ENCODE data around the gene SYT11. TPM values are rescaled to one million over a fixed set of nuclear protein-coding genes. Genes with fewer than 3 reads are reported as not detected.

The SYT11 gene
- total and polyA plus RNA-seq, 2 of the 8 experiments (the other 6 are each of a cell fraction or from before 2014, with no cell fraction given), result 7.2 to 9.6 TPM

GRCh38 chr1:155834296-155834926 is 25.0 kb upstream of the SYT11 start:
- DNase-seq (ENCODE audit: low read depth in 1 of 2, low spot score in 2 of 2) (no peak), FAIRE-seq (no peak)
- 93% methylated on average over 6 of the region's 11 CpGs; no CpG with 5 or more reads in 1 of the 2 experiments for WGBS, 2 experiments (ENCODE audit: extremely low coverage in 1 of 2, insufficient coverage in 1 of 2, insufficient read length in 1 of 2, insufficient replicate concordance in 2 of 2, low coverage in 1 of 2, low lambda C conversion rate in 2 of 2, missing lambda C conversion rate in 1 of 2)
- Histone ChIP-seq H3K4ac (replicated peaks; ENCODE audit: insufficient read length, low read depth, low read length) (no peak overlapping the region), H4K20me1 (replicated peaks in 1 of 2; ENCODE audit: control insufficient read depth in 1 of 2, insufficient read depth in 2 of 2, low read length in 2 of 2) (no peaks in the 10 kb centered on the region), H4K91ac (replicated peaks; ENCODE audit: insufficient read length, low read length) (no peak overlapping the region), H3K4me3 (ENCODE audit: extremely low read depth in 1 of 4, insufficient read depth in 2 of 4, low read depth in 3 of 4, low read length in 4 of 4) (no peak overlapping the region), H2BK120ac (replicated peaks; ENCODE audit: low read depth, low read length) (no peak overlapping the region), H4K8ac (ENCODE audit: extremely low read depth, insufficient read depth, low read length) (no peak overlapping the region), H4K5ac (ENCODE audit: insufficient read length, low read depth, low read length) (no peak overlapping the region), H3K4me2 (ENCODE audit: insufficient read depth in 1 of 2, low read depth in 2 of 2, low read length in 2 of 2) (no peak overlapping the region), H2AK5ac (ENCODE audit: low read depth, low read length) (no peak overlapping the region), H3K23ac (ENCODE audit: insufficient read length) (no peak overlapping the region), H3K18ac (ENCODE audit: extremely low read depth, low read length) (no peak overlapping the region), H3K14ac (ENCODE audit: insufficient read length) (no peak overlapping the region), H2BK20ac (ENCODE audit: low read length) (no peak overlapping the region), H2AFZ (ENCODE audit: low read length) (no peak overlapping the region), H3K27ac (ENCODE audit: low read depth, low read length) (peak overlapping the region; percentile 45; the same call in 1 of the 2 replicates), H3K23me2 (ENCODE audit: low read depth, low read length) (no peaks in the 10 kb centered on the region; the same call in 1 of the 2 replicates), H3K4me1 (replicated peaks in 1 of 4; ENCODE audit: control insufficient read depth in 3 of 4, insufficient read depth in 4 of 4, low read length in 3 of 4) (no peaks in the 10 kb centered on the region), H3K9ac (replicated peaks in 1 of 4; ENCODE audit: extremely low read depth in 1 of 4, low read depth in 3 of 4, low read length in 3 of 4) (no peak overlapping the region; a peak in 2 of 7 replicates), H3K79me2 (ENCODE audit: control insufficient read depth in 1 of 2, insufficient read depth in 2 of 2, low read length in 2 of 2) (peaks cover 0 to 18% of the 10 kb centered on the region in 2 experiments; a peak in 2 of 4 replicates), H3K9me3 (ENCODE audit: insufficient read depth in 2 of 2, low read depth in 1 of 2, low read length in 1 of 2) (no peaks in the 10 kb centered on the region; a peak in 1 of 4 replicates), H2BK12ac (ENCODE audit: low read depth, low read length) (no peak overlapping the region), H3K79me1 (ENCODE audit: low read depth, low read length) (peaks cover 7% of the 10 kb centered on the region), H2BK5ac (ENCODE audit: low read depth, low read length) (no peak overlapping the region), H3K36me3 (ENCODE audit: control insufficient read depth in 2 of 4, insufficient read depth in 4 of 4, low read length in 3 of 4) (peaks cover 0 to 2% (median 0%) of the 10 kb centered on the region in 4 experiments; a peak in 2 of 8 replicates), H3K56ac (replicated peaks; ENCODE audit: insufficient read length, low read depth, low read length) (no peak overlapping the region), H3K27me3 (replicated peaks in 1 of 4; ENCODE audit: control insufficient read depth in 3 of 4, extremely low read depth in 1 of 4, insufficient read depth in 3 of 4, low read length in 3 of 4) (no peaks in the 10 kb centered on the region), H2BK15ac (ENCODE audit: low read length) (no peak overlapping the region)
- ChIA-PET POLR2A (ENCODE audit: partially characterized antibody) (interaction anchor here (1.0 to 1.5 kb wide), 2 partner anchors 14 to 29 kb away, joined by 3 read pairs; no protein-coding TSS in a partner anchor), CTCF (ENCODE audit: partially characterized antibody) (interaction anchor here (0.7 kb wide), 1 partner anchor 313 kb away, joined by 3 read pairs; no protein-coding TSS in a partner anchor)
- TF ChIP-seq TCF12 (IDR thresholded peaks at IDR 0.05; ENCODE audit: low read depth, low read length) (no peak), SIN3A (conservative IDR thresholded peaks at IDR 0.05 in 1 of 2, IDR thresholded peaks at IDR 0.05 in 1 of 2; ENCODE audit: low read depth in 1 of 2, low read length in 2 of 2) (no peak), SP2 (IDR thresholded peaks at IDR 0.05; ENCODE audit: low read length) (no peak), SRF (IDR thresholded peaks at IDR 0.05; ENCODE audit: low read depth, low read length) (peak; percentile 92), YY1 (IDR thresholded peaks at IDR 0.05; ENCODE audit: low read depth, low read length) (peak; percentile 49; the same call in 1 of the 2 replicates)
